HG02981 (cell line): ENCODE measurements around the gene OR10H2.
"Not testable (repeated sequence)": the region's sequence is repeated elsewhere in the genome, so short reads cannot be mapped to it uniquely, and the experiment has no call there.

Source experiments
- ATAC-seq: cut with Tn5 transposase; IDR thresholded peaks from one replicate; pipeline ENCODE4 v1.9.1; 2021; ENCODE audit warnings: mild to moderate bottlenecking, moderate library complexity; ENCODE audit not compliant: unreplicated experiment

OR10H2 gene

GRCh38 chr19:15759962-15760565, 32.2 kb downstream of the OR10H2 start:
- ATAC-seq, result no peak

- ATAC-seq, result no peak
Measured at GRCh38 chr19:15769586-15769985, 41.8 kb downstream of the OR10H2 start.

GRCh38 chr19:15774159-15774558, 46.3 kb downstream of the OR10H2 start:
- not testable (repeated sequence) for ATAC-seq

- ATAC-seq, result no peak
Measured at GRCh38 chr19:15775249-15775648, 47.4 kb downstream of the OR10H2 start.

- ATAC-seq, result no peak
Measured at GRCh38 chr19:15776264-15776663, 48.4 kb downstream of the OR10H2 start.

- no peak for ATAC-seq
Measured at GRCh38 chr19:15776991-15777970, 49.5 kb downstream of the OR10H2 start.
